Fibroblast of lung (primary cell): ENCODE measurements around the gene ARMC2. TPM values are rescaled to one million over a fixed set of nuclear protein-coding genes. Genes with fewer than 3 reads are reported as not detected.

Experiments
- DNase-seq, 2 donors: peaks; one replicate each; pipeline versions ENCODE4 v3.0.0 to v3.0.0-alpha.2; 2010; ENCODE audit warnings: low read depth in 2 of 2
- H2AFZ ChIP-seq: 2 replicates; pipeline ENCODE4 v1.5.1; 2012; ENCODE audit warnings: low read length, control low read depth, inconsistent platforms
- H3K27ac ChIP-seq: 2 replicates; pipeline ENCODE4 v1.5.1; 2011; ENCODE audit warnings: low read length, control low read depth; ENCODE audit not compliant: insufficient read depth
- H3K27me3 ChIP-seq: 2 replicates; pipeline ENCODE4 v1.5.1; 2011; ENCODE audit warnings: mild to moderate bottlenecking, low read length; ENCODE audit not compliant: control insufficient read depth, insufficient read depth
- H3K36me3 ChIP-seq: 2 replicates; pipeline ENCODE4 v1.5.1; 2011; ENCODE audit warnings: low read length; ENCODE audit not compliant: control insufficient read depth, insufficient read depth
- H3K4me1 ChIP-seq: 2 replicates; pipeline ENCODE4 v1.5.1; 2011; ENCODE audit warnings: low read length; ENCODE audit not compliant: control insufficient read depth, insufficient read depth; ENCODE audit errors: extremely low read depth
- H3K4me2 ChIP-seq: 2 replicates; pipeline ENCODE4 v1.5.1; 2011; ENCODE audit warnings: low read length, control low read depth; ENCODE audit not compliant: insufficient read depth; ENCODE audit errors: extremely low read depth
- H3K4me3 ChIP-seq, 4 experiments: fragments of 200-600 bp in 1 of 4; sonication (generic) in 1 of 4; replicated peaks in 1 of 4; 2 replicates each; pipeline ENCODE4 v1.5.1; 2011 to 2016; ENCODE audit warnings: low read length in 4 of 4, low read depth in 3 of 4, mild to moderate bottlenecking in 3 of 4, control low read depth in 2 of 4, inconsistent platforms in 1 of 4, mixed read lengths in 1 of 4; ENCODE audit not compliant: insufficient read depth in 1 of 4; ENCODE audit errors: control extremely low read depth in 1 of 4
- H3K79me2 ChIP-seq: 2 replicates; pipeline ENCODE4 v1.5.1; 2012; ENCODE audit warnings: mild to moderate bottlenecking, low read length, inconsistent platforms; ENCODE audit not compliant: control insufficient read depth, insufficient read depth
- H3K9ac ChIP-seq: 2 replicates; pipeline ENCODE4 v1.5.1; 2011; ENCODE audit warnings: mild to moderate bottlenecking, low read length, control low read depth; ENCODE audit not compliant: insufficient read depth
- H3K9me3 ChIP-seq: 2 replicates; pipeline ENCODE4 v1.5.1; 2012; ENCODE audit warnings: low read depth, low read length; ENCODE audit not compliant: control insufficient read depth, insufficient read depth
- H4K20me1 ChIP-seq: 2 replicates; pipeline ENCODE4 v1.5.1; 2011; ENCODE audit warnings: low read length; ENCODE audit not compliant: control insufficient read depth, insufficient read depth; ENCODE audit errors: extremely low read depth
- EZH2 ChIP-seq: IDR thresholded peaks from 2 replicates; pipeline ENCODE4 v1.5.1; 2012; ENCODE audit warnings: low read length, control low read depth, mild to moderate bottlenecking; ENCODE audit errors: missing control alignments
- polyA plus RNA-seq, 2 donors: library from polyadenylated mRNA; depleted of rRNA in 1 of 2; stranded (reverse) in 1 of 2; unstranded in 1 of 2; fragments of >200 nt; gene quantifications; 2 replicates each; pipeline ENCODE4 v1.2.1, GENCODE V29; 2011 to 2012; ENCODE audit warnings: missing spikeins in 1 of 2
- total RNA-seq: library from RNA; depleted of rRNA; stranded (reverse); fragments of >200 nt; gene quantifications from 2 replicates; pipeline ENCODE4 v1.2.1, GENCODE V29; 2014
- TF ChIP-seq, protein P1 (sequence below), 2 donors: IDR thresholded peaks in 1 of 2; conservative IDR thresholded peaks in 1 of 2; 1 replicate in 1 of 2; 2 replicates in 1 of 2; pipeline ENCODE4 v1.5.1; 2011 to 2012; ENCODE audit warnings: low read length in 2 of 2, control low read depth in 1 of 2, inconsistent platforms in 1 of 2, low read depth in 1 of 2, mild to moderate bottlenecking in 1 of 2

ARMC2 gene
- total and polyA plus RNA-seq, 2 donors (not counting 1 experiment from before 2014, with no cell fraction given): 4.0 to 6.2 TPM

- H3K36me3 ChIP-seq: no peaks in the 10 kb centered on the region
- H2AFZ ChIP-seq: no peak overlapping the region
- H3K27ac ChIP-seq: no peak overlapping the region
- H3K79me2 ChIP-seq: no peaks in the 10 kb centered on the region
- no peak overlapping the region for H3K4me3 ChIP-seq
- no peak for TF ChIP-seq EZH2
- TF ChIP-seq, protein P1, sequence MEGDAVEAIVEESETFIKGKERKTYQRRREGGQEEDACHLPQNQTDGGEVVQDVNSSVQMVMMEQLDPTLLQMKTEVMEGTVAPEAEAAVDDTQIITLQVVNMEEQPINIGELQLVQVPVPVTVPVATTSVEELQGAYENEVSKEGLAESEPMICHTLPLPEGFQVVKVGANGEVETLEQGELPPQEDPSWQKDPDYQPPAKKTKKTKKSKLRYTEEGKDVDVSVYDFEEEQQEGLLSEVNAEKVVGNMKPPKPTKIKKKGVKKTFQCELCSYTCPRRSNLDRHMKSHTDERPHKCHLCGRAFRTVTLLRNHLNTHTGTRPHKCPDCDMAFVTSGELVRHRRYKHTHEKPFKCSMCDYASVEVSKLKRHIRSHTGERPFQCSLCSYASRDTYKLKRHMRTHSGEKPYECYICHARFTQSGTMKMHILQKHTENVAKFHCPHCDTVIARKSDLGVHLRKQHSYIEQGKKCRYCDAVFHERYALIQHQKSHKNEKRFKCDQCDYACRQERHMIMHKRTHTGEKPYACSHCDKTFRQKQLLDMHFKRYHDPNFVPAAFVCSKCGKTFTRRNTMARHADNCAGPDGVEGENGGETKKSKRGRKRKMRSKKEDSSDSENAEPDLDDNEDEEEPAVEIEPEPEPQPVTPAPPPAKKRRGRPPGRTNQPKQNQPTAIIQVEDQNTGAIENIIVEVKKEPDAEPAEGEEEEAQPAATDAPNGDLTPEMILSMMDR (conservative IDR thresholded peaks at IDR 0.05 in 1 of 2, IDR thresholded peaks at IDR 0.05 in 1 of 2; ENCODE audit: low read depth in 1 of 2, low read length in 2 of 2): no peak
- H3K4me2 ChIP-seq: no peak overlapping the region
- no peaks in the 10 kb centered on the region for H4K20me1 ChIP-seq
- DNase-seq: no peak
- H3K27me3 ChIP-seq: no peaks in the 10 kb centered on the region
- H3K9me3 ChIP-seq: no peaks in the 10 kb centered on the region
- H3K9ac ChIP-seq: no peak overlapping the region
- peaks cover 3% of the 10 kb centered on the region for H3K4me1 ChIP-seq
Observed at GRCh38 chr6:108801366-108801765, 46.9 kb upstream of the ARMC2 start.

DNA sequence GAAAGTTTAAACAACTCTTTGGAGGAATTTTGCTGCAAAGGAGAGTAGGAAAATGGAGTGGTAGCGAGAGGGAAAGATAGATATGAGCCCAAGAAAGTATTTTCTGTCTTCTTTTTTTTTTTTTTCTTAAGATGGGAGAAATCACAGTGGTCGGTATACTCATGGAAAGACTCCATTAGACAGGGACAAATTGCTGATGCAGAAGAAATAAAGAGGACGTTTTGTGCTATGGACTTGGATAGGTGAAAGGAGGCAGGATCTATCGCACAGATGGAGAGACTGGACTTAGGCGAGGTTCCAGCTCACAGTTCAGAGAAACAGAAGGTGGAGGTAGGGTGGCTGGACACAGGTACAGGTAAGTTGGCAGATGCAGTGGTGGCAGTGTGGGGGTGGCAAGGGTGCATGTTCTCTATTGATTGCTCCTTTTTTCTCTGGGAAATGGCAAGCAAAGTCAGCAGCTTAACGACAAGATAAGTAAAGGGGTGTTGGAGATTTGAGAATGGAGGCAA lies 44.2 kb upstream of the ARMC2 start:
- H3K4me3 ChIP-seq: no peak overlapping the region
- no peak for DNase-seq
- H3K27me3 ChIP-seq: no peaks in the 10 kb centered on the region
- H3K79me2 ChIP-seq: no peaks in the 10 kb centered on the region
- no peak overlapping the region for H3K4me2 ChIP-seq
- H4K20me1 ChIP-seq: no peaks in the 10 kb centered on the region
- H3K4me1 ChIP-seq: peaks cover 3% of the 10 kb centered on the region
- H3K27ac ChIP-seq: no peak overlapping the region
- no peak overlapping the region for H3K9ac ChIP-seq
- H3K9me3 ChIP-seq: no peaks in the 10 kb centered on the region
- no peak overlapping the region for H2AFZ ChIP-seq
- TF ChIP-seq, protein P1 (conservative IDR thresholded peaks at IDR 0.05 in 1 of 2, IDR thresholded peaks at IDR 0.05 in 1 of 2; ENCODE audit: low read depth in 1 of 2, low read length in 2 of 2): no peak
- TF ChIP-seq EZH2: no peak
- no peaks in the 10 kb centered on the region for H3K36me3 ChIP-seq

- H3K4me3 ChIP-seq: no peak overlapping the region
- no peaks in the 10 kb centered on the region for H3K27me3 ChIP-seq
- DNase-seq: no peak
- H3K9ac ChIP-seq: no peak overlapping the region
- TF ChIP-seq EZH2: no peak
- TF ChIP-seq, protein P1 (conservative IDR thresholded peaks at IDR 0.05 in 1 of 2, IDR thresholded peaks at IDR 0.05 in 1 of 2; ENCODE audit: low read depth in 1 of 2, low read length in 2 of 2): no peak
- no peaks in the 10 kb centered on the region for H4K20me1 ChIP-seq
- H3K4me2 ChIP-seq: no peak overlapping the region
- H3K36me3 ChIP-seq: no peaks in the 10 kb centered on the region
- H3K9me3 ChIP-seq: no peaks in the 10 kb centered on the region
- no peaks in the 10 kb centered on the region for H3K79me2 ChIP-seq
- peaks cover 3% of the 10 kb centered on the region for H3K4me1 ChIP-seq
- H2AFZ ChIP-seq: no peak overlapping the region
- H3K27ac ChIP-seq: no peak overlapping the region
Observed at GRCh38 chr6:108804956-108805355, 43.3 kb upstream of the ARMC2 start.
